Renal pelvis (tissue), 4 donors: ENCODE data around the gene ASB6. TPM values are rescaled to one million over a fixed set of nuclear protein-coding genes. Genes with fewer than 3 reads are reported as not detected.

Experiments used
- DNase-seq: peaks from one replicate; pipeline ENCODE4 v3.0.0-alpha.2; 2013
- polyA plus RNA-seq, 3 donors: library from polyadenylated mRNA; unstranded; fragments of 120-200 nt; gene quantifications; one replicate each; pipeline ENCODE4 v1.2.1, GENCODE V29; 2013; ENCODE audit not compliant: insufficient read length in 3 of 3

ASB6 gene
- polyA plus RNA-seq, 3 donors, result 19.2 to 22.5 (median 20.3) TPM

DNA sequence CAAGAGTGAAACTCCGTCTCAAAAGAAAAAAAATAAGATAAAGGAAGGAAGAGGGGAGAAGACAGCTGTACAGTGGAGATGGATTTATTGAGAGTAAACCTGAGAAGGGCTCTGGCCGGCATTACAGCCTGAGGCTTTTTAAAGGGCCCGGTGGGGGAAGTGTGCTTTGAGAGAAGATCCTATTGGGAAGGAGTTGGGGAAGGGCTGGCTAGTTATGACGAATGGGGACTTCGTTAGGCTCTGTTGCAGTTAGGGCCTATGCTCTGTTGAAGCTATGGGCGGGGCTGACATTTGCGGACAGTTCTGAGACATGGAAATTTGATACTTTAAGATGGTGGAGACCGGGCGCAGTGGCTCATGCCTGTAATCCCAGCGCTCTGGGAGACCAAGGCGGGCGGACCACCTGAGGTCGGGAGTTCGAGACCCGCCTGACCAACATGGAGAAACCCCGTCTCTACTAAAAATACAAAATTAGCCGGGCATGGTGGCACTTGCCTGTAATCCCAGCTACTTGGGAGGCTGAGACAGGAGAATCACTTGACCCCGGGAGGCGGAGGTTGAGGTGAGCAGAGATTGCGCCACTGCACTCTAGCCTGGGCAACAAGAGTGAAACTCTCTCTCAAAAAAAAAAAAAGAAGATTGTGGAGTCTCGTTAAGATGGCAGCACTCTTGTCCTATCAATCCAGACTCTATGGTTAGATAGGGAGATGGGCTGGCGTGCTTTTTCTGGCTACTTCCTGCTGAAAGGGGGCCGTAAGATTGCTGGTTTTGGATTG lies 54.3 kb downstream of the ASB6 start:
- no peak for DNase-seq

DNA sequence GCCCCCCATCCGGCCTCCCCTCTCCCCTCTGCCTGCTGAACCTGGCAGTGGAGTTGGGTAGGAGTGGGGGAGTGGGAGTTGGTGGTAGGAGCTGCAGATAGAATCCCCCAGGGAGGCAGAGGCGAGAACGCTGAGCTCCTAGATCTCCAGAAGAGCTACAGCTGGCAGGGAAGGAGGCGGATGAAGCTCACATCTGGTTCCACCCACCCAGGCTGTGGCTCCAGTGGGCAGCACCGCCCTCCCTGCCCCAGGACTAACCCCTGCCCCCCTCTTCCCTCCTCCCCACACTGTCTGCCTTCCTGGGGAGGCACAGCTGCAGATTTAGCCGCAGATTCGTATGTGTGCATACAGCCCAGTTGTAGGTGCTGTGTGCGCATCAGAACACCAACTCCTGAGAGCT lies 55.3 kb downstream of the ASB6 start:
- no peak for DNase-seq

DNA sequence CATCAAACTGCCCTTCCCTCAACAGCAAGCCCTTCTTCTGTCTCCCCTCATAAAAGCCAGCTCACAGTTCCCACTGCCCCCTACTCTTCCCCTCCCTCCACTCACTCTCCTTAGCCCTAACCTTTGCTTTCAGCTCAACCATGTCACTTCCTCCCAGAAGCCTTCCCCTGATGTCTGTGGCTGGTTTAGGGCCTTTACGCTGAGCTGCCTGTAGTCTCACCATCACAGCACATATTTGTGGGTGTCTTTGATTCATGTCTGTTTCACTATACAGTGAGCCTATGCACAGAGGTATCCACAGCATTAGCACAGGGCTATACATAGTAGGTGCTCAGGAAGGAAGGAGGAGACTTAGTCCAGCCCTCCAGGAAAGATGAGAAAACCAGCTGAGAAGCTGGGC lies 55.7 kb downstream of the ASB6 start:
- DNase-seq, result no peak

DNA sequence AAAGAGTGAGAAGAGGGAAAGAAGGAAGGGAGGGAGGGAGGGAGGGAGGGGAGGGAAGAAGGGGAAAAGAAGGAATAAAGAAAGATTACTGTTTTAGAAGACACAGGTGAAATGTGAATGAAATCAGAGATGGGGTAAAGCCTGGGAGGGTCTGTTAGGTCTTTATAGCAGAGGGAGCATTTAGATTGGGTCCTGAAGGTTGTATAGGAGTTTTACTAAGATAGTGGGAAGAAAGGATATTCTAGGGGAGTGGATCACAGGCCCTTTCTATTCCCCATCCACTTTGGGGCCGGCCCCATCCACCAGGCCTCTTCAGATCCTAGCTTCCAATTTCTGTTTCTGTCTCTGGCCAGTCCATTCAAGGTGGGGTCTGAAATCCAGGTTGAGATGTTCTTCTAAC lies 56.6 kb downstream of the ASB6 start:
- no peak for DNase-seq

Other genes with a start within 250 kb of the ASB6 start
- gene C9orf50, start 21.1 kb downstream of the ASB6 start, polyA plus RNA-seq, result 1 to 10 TPM in 1 of 3 donors, under 1 TPM in 2; 0.49 to 1.2 (median 0.78) TPM
- 10 to 100 TPM; 33.1 to 39.3 (median 36.0) TPM for gene NTMT1, start 16.0 kb downstream of the ASB6 start, polyA plus RNA-seq
- 1 to 10 TPM in 2 of 3 donors, under 1 TPM in 1; 0.86 to 1.5 (median 1.3) TPM for gene PRRX2, start 23.5 kb upstream of the ASB6 start, polyA plus RNA-seq
- gene PTGES, start 110.9 kb upstream of the ASB6 start, polyA plus RNA-seq, result 1 to 10 TPM; 3.3 to 4.3 (median 4.3) TPM
- gene TOR1B, start 161.0 kb upstream of the ASB6 start, polyA plus RNA-seq, result 10 to 100 TPM; 21.1 to 23.4 (median 21.6) TPM
- 10 to 100 TPM; 39.2 to 44.0 (median 40.0) TPM for gene TOR1A, start 182.0 kb upstream of the ASB6 start, polyA plus RNA-seq
- 10 to 100 TPM; 54.8 to 78.6 (median 66.2) TPM for gene C9orf78, start 193.1 kb upstream of the ASB6 start, polyA plus RNA-seq
- gene USP20, start 193.3 kb upstream of the ASB6 start, polyA plus RNA-seq, result 10 to 100 TPM; 22.4 to 27.8 (median 22.6) TPM